SK-N-SH (cell line): ENCODE data around the gene SEPTIN12.

Experiments used
- ELF1 ChIP-seq: IDR thresholded peaks from 2 replicates; pipeline ENCODE4 v1.4.0; 2012
- EZH2phosphoT487 ChIP-seq: fragments of 200-600 bp; sonication (generic); IDR thresholded peaks from 2 replicates; pipeline ENCODE4 v1.6.1; 2017; ENCODE audit warnings: low read depth, mixed run types, mild to moderate bottlenecking, antibody characterized with exemption, moderate library complexity, borderline replicate concordance
- POLR2AphosphoS5 ChIP-seq: IDR thresholded peaks from 2 replicates; pipeline ENCODE4 v1.6.1; 2012; ENCODE audit warnings: low read depth, low read length
- RCOR1 ChIP-seq: fragments of 150-350 bp; IDR thresholded peaks from 2 replicates; pipeline ENCODE4 v1.6.1; 2017; ENCODE audit warnings: antibody characterized with exemption, low read length
- TAF1 ChIP-seq: IDR thresholded peaks from 2 replicates; pipeline ENCODE4 v1.6.1; 2012; ENCODE audit warnings: low read depth, mild to moderate bottlenecking, low read length, moderate library complexity, borderline replicate concordance
- TEAD4 ChIP-seq: IDR thresholded peaks from 2 replicates; pipeline ENCODE4 v1.4.0; 2012; ENCODE audit warnings: mild to moderate bottlenecking, borderline replicate concordance; ENCODE audit not compliant: insufficient read depth
- YY1 ChIP-seq: IDR thresholded peaks from 2 replicates; pipeline ENCODE4 v1.4.0; 2012; ENCODE audit warnings: low read depth, mild to moderate bottlenecking
- TF ChIP-seq, protein P1 (sequence below): fragments of 200-600 bp; sonication (generic); IDR thresholded peaks from 2 replicates; pipeline ENCODE4 v1.6.1; 2017; ENCODE audit warnings: antibody characterized with exemption, mild to moderate bottlenecking, moderate library complexity
- TF ChIP-seq, protein P2 (sequence below): IDR thresholded peaks from 2 replicates; pipeline ENCODE4 v1.6.1; 2012; ENCODE audit warnings: mild to moderate bottlenecking, low read depth, low read length, moderate library complexity
- TF ChIP-seq, protein P3 (sequence below): IDR thresholded peaks from 2 replicates; pipeline ENCODE4 v1.4.0; 2012; ENCODE audit warnings: low read depth
- TF ChIP-seq, protein P4 (sequence below): IDR thresholded peaks from 2 replicates; pipeline ENCODE4 v1.4.0; 2012; ENCODE audit warnings: low read depth, borderline replicate concordance

DNA sequence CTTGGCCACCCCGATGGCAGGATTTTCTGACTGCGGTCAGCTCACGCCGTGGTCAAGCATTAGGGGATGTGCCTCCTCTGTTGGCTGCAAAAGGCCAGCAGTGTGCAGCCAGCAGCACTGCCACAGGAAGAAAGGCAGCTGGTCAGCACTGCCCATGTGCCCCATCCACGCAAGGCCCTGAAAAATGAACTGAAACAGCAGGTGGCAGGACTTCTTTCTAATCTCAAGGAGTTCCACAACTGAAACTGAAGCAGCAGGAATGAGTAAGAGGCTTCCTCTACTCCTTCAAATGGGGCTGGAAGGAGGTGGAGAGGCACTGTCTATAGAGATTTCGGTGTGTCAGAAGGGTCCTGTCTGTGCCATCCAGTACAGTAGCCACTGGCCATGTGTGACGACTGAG, 24.4 kb downstream of the SEPTIN12 start:
- no peak for TF ChIP-seq YY1
- no peak for TF ChIP-seq TAF1
- TF ChIP-seq TEAD4 = no peak
- TF ChIP-seq EZH2phosphoT487 = no peak
- no peak for TF ChIP-seq POLR2AphosphoS5
- TF ChIP-seq, protein P1, sequence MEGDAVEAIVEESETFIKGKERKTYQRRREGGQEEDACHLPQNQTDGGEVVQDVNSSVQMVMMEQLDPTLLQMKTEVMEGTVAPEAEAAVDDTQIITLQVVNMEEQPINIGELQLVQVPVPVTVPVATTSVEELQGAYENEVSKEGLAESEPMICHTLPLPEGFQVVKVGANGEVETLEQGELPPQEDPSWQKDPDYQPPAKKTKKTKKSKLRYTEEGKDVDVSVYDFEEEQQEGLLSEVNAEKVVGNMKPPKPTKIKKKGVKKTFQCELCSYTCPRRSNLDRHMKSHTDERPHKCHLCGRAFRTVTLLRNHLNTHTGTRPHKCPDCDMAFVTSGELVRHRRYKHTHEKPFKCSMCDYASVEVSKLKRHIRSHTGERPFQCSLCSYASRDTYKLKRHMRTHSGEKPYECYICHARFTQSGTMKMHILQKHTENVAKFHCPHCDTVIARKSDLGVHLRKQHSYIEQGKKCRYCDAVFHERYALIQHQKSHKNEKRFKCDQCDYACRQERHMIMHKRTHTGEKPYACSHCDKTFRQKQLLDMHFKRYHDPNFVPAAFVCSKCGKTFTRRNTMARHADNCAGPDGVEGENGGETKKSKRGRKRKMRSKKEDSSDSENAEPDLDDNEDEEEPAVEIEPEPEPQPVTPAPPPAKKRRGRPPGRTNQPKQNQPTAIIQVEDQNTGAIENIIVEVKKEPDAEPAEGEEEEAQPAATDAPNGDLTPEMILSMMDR = no peak
- TF ChIP-seq, protein P2, sequence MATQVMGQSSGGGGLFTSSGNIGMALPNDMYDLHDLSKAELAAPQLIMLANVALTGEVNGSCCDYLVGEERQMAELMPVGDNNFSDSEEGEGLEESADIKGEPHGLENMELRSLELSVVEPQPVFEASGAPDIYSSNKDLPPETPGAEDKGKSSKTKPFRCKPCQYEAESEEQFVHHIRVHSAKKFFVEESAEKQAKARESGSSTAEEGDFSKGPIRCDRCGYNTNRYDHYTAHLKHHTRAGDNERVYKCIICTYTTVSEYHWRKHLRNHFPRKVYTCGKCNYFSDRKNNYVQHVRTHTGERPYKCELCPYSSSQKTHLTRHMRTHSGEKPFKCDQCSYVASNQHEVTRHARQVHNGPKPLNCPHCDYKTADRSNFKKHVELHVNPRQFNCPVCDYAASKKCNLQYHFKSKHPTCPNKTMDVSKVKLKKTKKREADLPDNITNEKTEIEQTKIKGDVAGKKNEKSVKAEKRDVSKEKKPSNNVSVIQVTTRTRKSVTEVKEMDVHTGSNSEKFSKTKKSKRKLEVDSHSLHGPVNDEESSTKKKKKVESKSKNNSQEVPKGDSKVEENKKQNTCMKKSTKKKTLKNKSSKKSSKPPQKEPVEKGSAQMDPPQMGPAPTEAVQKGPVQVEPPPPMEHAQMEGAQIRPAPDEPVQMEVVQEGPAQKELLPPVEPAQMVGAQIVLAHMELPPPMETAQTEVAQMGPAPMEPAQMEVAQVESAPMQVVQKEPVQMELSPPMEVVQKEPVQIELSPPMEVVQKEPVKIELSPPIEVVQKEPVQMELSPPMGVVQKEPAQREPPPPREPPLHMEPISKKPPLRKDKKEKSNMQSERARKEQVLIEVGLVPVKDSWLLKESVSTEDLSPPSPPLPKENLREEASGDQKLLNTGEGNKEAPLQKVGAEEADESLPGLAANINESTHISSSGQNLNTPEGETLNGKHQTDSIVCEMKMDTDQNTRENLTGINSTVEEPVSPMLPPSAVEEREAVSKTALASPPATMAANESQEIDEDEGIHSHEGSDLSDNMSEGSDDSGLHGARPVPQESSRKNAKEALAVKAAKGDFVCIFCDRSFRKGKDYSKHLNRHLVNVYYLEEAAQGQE = no peak
- TF ChIP-seq, protein P3, sequence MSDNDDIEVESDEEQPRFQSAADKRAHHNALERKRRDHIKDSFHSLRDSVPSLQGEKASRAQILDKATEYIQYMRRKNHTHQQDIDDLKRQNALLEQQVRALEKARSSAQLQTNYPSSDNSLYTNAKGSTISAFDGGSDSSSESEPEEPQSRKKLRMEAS = no peak
- TF ChIP-seq, protein P4, sequence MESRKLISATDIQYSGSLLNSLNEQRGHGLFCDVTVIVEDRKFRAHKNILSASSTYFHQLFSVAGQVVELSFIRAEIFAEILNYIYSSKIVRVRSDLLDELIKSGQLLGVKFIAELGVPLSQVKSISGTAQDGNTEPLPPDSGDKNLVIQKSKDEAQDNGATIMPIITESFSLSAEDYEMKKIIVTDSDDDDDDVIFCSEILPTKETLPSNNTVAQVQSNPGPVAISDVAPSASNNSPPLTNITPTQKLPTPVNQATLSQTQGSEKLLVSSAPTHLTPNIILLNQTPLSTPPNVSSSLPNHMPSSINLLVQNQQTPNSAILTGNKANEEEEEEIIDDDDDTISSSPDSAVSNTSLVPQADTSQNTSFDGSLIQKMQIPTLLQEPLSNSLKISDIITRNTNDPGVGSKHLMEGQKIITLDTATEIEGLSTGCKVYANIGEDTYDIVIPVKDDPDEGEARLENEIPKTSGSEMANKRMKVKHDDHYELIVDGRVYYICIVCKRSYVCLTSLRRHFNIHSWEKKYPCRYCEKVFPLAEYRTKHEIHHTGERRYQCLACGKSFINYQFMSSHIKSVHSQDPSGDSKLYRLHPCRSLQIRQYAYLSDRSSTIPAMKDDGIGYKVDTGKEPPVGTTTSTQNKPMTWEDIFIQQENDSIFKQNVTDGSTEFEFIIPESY = no peak
- no peak for TF ChIP-seq RCOR1
- no peak for TF ChIP-seq ELF1
